Activated CD4-positive, alpha-beta T cell treated with anti-CD3 and anti-CD28 coated beads for 1 hour (primary cell): Measurements from ENCODE around the gene DOK3.

Source experiments
- DNase-seq: peaks from one replicate; pipeline ENCODE4 v3.0.0-alpha.2; 2020

The DOK3 gene

DNA sequence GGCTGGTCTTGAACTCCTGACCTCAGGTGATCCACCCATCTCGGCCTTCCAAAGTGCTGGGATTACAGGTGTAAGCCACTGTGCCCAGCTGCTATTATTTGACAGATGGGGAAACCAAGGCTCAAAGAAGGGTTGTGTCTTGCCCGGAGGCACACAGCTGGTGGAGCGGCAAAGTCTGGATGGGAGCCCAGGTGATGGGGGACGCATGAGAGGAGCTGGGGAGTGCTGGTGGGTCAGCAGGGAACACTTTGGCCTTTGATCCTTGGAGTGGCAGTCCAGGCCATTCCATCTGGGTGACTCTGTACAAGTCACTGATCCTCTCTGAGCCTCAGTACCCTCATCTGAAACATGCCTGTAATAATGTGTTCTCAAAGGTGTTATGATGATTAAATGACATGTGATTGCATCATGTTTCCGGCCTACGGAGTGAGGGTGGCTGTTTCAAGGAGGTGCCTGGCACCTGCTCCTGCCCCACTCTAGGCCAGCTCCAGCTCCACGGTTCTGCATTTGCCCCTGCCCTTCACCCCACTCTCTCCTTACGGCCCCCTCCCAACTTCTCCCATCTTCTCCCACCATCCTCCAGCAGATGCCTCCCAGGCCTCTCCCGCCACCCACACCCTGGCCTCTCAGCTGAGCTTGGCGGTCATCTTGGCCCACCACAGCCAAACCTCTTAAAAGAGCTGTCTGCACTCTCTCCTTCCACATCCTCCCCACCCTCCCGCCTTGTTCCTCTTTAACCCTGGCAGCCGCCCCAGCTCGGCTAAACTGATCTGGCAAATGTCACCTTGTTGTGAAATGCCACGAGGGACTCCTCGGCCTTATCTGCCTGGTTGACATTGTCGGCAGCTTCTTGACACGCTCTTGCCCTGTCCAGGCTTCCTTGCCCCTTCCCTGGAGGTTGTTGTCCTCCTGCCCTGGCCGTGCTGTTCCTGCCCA is 30.6 kb downstream of the DOK3 start:
- no peak for DNase-seq

DNA sequence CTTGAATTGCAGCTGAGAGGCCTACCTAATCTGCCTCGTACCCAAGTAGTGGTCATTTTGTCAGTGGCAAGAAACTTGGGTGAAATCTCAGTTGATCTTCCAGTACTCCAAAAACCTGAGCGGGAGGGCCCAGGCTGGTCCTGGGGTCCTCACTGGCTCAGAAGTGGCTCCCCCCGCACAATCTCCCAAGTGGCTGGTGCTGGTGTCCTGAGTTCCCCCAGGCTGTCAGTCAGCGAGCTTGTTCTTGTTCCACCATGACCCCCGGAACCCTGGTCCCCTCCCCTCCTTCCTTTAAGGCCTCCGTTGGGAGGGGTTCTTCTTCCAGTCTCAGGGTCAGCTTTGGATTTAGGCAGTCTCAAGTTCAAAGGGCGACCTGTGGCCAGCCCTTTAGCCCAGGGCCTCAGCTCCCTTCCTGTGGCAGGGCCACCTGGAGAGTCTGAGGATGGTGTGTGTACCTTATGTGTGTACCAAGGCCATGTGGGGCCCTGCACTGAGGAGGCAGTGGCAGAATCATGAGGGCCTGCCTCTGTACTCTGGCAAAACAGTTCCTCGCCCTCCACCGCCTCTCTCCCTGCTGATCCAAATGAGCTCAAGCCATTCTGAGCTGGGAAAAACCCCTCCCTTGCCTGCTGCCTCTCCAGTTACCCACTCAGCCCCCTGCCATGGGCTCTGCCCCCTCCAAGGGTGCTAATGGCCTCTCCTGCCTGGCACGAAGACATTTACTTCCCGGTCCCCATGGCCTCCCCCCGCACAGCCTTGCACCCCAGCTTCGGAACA is 31.7 kb downstream of the DOK3 start:
- DNase-seq: no peak

DNA sequence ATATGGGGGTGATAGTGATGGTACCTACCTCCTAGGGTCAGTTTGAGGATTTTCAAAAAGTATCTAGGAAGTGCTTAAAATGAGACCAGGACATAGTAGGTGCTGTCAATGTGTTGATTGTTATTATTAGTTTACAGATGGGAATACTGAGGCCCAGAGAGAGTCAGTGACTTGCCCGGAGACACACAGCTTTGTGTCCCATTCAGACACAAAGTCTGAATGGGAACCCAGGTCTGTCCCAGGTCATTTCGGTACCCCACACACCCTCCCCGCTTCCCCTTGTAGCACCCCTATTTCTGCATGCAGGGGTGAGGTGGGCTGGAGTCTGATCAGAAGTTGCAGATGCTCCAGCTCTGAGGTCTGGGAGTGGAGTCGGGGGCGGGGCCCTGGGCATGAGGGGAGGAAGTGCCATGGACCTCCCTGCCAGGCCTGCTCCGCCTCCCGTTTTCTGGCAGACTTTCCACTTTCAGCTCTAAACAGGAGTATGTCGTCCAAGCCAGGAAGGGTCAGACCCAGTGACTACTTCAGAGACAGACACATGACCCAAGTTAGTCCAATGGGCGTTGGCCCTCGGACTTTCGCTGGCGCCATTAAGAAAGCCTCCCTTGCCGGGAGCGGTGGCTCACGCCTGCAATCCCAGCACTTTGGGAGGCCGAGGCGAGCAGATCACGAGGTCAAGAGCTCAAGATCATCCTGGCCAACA is 32.9 kb downstream of the DOK3 start:
- DNase-seq: no peak

- DNase-seq: no peak
Measured at GRCh38 chr5:177475563-177476427, 33.8 kb downstream of the DOK3 start.

- DNase-seq: no peak
Measured at GRCh38 chr5:177474846-177475562, 34.6 kb downstream of the DOK3 start.

GRCh38 chr5:177474002-177474476 is 35.6 kb downstream of the DOK3 start:
- DNase-seq: no peak

DNA sequence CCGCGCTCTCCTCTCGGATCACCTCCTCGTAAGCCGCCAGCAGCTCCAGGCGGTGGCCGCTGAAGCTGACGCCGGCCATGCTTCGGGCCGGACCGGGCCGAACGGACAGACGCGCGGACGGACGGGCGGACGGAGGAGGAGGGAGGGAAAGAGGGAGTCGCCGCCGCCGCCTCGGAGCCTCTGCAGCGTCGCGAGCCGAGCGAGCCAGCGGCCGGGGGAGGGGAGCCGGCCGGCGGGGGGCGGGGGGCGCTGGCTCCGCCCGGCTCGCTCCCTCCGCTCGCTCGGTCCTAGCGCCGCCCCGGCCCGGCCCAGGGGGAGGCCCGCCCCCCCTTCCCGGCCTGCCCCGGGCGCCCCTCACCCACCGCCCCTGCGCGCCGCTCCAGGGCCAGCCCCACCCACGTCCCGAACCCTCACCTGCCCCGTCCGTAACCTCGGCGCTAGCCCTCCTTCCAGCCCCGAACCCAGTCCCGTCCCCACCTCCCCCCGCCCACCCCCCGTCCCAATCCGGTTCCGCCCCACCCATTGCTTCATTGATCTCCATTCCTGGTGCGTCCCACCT is 36.1 kb downstream of the DOK3 start, which contains the start of gene DBN1:
TSS of gene DBN1 (minus strand) at position 192 of the 559 bp plus-strand sequence. CDS start at position 79, 113 bp downstream.
- no peak for DNase-seq

GRCh38 chr5:177472460-177473442 is 36.9 kb downstream of the DOK3 start:
- DNase-seq: no peak

GRCh38 chr5:177471610-177472356 is 37.8 kb downstream of the DOK3 start:
- no peak for DNase-seq

DNA sequence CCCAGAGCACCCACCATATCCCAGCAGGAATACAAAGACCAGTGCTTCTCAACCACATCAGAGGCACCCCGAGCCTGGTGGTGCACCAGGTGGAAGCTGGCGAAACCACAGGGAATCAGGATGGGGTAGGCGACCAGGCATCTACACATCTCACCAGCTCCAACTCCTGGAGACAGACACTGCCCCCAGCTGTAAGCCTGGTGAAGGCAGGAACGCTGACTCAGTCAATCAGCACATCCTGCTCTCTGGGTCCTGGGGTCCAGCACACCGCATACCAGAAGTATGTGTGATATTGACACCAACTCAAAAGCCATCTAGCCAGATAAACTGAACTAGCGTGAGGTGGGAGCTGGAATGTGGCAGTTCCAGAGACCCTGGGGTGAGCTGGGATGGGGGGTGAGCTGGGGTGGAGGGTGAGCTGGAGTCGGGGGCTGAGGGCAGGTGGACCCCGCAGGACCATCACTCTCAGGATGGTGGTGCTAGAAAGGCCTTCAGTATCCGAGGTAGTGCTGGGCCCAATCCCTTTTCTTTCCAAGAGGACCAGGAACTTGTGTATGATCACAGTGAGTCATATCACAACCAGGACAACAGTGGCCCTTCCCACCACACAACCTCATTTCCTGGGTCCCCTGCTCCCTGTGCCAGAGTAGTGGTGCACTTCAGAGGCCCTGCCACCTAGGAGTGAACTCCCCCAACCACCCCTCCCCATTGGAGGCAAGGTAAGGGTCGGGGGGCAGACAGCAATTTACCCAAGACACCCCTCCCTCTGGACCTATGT is 38.7 kb downstream of the DOK3 start:
- DNase-seq: no peak

- no peak for DNase-seq
Measured at GRCh38 chr5:177469750-177470525, 39.7 kb downstream of the DOK3 start.

- DNase-seq: no peak
Measured at GRCh38 chr5:177468685-177469628, 40.7 kb downstream of the DOK3 start.

- no peak for DNase-seq
Measured at GRCh38 chr5:177468329-177468684, 41.3 kb downstream of the DOK3 start.

DNA sequence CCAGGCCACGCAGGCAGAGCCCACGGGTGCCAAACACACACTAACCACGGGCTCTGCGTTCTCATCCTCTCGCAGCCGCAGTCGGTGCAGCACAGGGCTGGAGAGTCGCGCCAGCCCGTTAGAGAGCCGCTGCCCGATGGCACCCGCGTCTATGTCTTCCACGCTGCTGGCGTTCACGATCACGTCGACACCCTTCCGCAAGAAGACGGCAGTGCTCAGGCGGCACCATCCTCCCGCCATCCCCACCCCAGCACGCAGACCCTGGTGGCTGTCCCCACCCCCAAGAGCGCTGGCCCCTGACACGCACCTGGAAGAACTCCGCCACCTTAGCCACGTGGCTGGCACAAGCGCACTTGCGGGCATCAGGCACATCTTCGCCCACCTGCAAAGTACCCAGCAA is 42.2 kb downstream of the DOK3 start:
- no peak for DNase-seq

- no peak for DNase-seq
Measured at GRCh38 chr5:177466861-177467260, 42.8 kb downstream of the DOK3 start.

DNA sequence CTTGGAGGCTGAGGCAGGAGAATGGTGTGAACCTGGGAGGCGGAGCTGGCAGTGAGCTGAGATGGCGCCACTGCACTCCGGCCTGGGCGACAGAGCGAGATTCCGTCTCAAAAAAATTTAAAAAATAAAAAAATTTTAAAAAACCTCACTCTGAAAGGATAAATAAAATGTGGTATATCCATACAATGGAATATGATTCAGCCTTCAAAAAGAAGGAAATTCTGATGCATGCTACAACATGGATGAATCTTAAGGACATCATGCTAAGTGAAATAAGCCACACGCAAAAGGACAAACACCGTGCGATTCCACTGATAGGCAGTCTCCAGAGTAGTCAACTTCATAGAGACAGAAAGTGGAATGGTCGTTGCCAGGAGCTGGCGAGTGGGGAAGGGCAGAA is 44.6 kb downstream of the DOK3 start:
- no peak for DNase-seq
